ENCODE measurements around the gene PIM1.

PIM1 gene

DNA sequence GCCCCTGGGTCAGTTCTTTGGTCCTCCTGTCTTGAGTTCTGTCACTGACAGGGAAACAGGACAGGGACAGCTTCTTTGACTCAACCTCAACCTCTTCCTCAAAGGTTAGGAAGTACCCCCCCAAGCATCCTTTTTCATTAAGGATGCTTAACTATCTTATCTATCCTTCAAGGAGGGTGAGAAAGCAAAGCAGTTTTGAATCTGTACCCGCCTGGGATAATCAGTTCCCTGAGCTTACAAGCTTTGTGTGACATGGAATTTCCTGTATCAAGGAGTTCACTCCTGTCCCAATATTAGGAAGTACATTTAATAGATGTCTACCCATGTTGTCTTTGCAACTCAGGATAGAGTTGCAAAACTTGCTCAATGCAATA lies 31.1 kb upstream of the PIM1 start:
- no peak for DNase-seq

DNA sequence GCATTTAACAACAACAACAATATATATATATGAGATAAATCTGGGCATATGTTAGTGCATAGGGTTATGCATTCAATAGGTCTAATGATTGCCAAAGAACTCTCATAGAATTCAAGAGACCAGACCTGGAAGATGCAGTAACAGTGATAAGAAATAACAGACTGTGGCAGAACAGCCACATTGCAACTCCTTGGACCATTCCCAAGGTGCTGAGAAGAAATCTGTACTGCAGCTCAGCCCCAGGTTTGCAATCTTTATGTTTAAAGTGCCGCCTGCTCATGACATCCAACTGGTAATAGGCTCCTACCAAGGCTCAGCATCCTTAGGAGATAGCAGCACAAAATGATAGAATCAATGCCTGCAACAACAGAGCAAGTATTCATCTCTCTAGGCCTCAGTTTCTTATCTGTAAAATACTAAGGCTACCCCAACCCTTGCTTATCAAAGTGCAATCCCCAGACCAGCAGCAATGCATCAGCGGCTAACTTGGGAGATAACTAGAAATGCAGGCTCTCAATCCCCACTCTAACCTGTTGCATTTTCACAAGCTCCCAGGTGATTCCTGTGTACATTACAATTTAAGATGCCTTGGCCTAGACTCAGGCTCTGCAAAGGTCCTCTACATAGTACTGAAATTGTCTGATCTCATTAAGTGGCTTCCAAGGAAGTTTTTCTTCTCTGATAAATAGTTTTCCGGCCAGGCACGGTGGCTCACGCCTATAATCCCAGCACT lies 30.6 kb upstream of the PIM1 start:
- DNase-seq: no peak

DNA sequence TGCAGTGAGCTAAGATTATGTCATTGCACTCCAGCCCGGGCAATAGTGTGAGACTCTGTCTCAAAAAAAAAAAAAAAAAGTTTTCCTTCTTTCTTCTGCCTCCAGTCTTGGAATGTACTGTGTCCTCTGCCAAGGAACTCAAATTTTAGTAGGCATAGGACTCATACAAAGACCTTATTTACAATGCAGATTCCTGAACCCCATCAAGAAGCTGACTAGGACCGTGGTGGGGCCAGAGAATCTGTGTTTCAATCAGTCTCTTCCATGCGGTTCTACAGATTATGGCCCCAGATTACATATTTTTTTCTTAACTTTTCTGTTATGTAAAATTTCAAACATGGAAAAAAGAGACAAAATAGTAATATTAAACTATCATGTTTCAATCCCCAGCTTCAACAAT lies 29.8 kb upstream of the PIM1 start:
- DNase-seq: no peak

DNA sequence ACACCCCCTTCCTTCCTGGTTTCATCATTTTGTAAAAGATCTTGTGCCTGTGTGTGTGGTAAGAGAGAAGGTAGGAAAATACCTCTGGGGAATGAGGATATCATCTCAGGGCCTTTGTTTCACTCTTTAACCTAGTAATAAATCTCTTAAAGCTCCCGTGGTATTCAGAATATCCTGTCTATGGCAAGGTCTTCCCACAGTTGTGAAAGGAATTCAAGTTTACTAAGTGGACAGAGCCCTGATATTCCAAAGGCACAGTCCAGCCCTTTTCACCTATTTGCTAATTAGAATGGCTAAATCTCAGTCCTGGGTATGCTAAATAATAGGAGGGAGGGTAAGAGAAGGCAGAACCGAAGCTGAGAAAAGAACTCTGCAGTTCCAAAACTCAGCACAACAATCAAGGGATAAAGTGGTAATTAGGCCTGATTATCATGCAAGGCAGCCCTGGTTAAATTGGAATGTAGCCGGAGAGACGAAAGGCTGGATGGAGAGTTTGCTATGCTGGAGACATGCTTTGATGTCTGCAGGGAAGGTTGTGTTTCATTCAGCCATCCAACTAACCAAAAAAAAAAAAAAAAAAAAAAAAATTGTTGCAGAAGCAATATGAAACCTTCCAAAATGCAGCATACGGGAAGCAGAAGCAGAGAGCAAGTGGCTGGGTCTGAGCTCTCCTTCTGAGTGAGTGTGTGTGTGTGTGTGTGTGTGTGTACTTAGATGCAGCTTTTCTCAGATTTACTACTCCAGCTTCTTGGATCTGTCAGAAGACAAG lies 28.5 kb upstream of the PIM1 start:
- DNase-seq: no peak

DNA sequence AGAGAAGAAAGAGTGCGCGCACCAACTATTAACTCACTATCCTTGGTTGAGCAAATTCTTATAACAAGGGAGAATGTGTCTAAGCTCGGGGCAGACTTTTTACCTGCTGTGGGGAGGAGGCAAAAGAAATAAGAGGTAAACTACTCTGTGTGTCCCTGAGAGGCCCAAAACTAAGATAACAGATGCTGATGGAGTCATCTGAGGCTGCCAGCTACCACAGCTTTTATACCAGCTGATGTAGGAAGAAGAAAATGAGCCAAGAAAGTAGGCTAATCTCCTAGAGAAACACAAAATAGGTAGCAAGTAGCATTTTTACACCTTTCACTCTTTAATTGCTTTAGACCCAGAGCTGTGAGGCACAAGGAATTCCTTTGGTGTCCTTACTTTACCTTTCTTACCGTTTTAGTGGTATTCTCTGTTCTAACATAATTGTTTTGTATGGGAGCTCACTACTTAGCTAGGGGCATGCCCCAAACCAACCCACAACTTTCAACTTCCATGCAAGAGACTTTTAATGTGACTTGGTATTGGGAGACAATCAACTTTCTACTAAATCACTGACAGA lies 27.8 kb upstream of the PIM1 start:
- DNase-seq: no peak

DNA sequence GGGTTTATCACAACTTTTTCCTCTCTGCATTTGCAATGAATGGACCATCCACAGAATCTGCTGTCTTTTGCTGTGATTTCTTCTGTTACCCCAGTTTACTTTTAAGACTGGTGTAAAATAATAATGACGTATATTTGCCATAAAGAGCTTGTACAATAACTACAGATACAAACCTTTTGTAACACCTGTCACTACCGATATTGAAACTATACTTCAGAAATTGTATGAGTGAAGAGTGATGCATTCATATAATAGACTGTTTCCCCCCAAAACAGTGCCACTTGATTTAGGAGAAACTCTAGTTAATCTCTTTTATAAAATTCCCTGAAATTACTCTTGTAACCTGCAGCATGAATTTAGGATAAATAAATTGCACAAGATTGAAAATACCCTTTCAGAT lies 26.4 kb upstream of the PIM1 start:
- no peak for DNase-seq

DNA sequence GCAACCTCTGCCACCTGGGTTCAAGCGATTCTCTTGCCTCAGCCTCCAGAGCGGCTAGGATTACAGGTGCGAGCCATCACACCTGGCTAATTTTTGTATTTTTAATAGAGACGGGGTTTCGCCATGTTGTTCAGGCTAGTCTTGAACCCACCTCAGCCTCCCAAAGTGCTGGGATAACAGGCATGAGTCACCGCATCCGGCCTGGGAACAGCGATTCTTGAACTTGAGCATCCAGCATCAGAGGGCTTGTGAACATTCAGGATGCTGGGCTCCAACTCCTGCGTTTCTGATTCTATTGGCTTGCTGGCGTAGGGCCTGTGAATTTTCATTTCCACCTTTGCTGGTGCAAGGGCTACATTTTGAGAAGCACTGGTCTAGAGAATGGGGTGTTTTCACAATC lies 24.5 kb upstream of the PIM1 start:
- no peak for DNase-seq

DNA sequence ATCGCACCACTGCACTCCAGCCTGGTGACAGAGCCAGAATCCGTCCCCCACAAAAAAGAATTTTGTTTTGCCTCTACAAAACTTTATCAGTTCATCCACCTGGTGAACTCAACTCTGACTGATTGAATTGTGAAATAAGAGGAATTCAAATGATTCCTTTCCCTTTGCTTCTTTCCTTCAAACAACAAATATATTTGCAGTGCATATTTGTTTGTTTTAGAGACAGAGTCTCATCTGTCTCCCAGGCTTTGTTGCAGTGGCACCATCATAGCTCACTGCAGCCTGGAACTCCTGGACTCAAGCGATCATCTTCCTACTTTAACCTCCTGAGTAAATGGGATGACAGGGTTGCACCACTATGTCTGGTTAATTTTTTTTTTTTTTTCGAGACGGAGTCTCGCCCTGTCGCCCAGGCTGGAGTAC lies 23.2 kb upstream of the PIM1 start:
- no peak for DNase-seq

DNA sequence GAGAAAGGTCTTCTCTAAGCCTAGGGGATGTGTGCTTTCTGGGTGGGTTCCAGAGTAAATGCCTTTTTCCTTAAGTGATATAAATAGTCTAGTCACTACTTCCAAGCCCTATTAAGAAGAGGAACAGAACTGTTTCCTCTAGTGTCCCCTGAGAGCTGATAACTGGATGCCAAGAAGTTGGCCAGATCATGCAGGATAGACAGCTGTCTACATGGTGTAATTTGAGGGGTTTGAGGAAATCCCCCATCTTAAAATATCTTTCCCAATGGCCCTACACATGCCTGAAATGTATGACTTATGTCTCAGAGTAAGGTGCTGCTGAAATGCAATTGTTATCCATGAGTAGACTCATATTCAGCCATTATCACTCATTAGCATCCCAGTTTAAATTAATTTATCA lies 20.2 kb upstream of the PIM1 start:
- no peak for DNase-seq

DNA sequence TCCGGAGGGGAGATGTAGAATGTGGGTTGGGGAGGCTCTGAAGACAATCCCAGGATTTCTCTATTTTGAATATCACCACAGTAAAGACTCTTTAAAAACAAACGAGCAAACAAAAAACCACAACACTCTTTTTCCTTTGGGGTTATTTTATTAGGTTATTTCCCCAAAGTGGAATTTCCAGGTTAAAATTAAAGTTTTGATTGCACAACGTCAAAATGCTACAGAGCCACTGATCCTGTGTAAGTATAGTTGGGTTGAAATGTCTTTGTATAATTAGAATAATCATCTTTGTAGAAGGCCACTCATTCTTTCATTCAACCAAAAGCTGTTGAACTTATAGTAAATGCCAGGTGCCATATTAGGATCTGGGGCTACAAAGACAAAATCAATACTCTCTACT lies 19.6 kb upstream of the PIM1 start:
- no peak for DNase-seq

DNA sequence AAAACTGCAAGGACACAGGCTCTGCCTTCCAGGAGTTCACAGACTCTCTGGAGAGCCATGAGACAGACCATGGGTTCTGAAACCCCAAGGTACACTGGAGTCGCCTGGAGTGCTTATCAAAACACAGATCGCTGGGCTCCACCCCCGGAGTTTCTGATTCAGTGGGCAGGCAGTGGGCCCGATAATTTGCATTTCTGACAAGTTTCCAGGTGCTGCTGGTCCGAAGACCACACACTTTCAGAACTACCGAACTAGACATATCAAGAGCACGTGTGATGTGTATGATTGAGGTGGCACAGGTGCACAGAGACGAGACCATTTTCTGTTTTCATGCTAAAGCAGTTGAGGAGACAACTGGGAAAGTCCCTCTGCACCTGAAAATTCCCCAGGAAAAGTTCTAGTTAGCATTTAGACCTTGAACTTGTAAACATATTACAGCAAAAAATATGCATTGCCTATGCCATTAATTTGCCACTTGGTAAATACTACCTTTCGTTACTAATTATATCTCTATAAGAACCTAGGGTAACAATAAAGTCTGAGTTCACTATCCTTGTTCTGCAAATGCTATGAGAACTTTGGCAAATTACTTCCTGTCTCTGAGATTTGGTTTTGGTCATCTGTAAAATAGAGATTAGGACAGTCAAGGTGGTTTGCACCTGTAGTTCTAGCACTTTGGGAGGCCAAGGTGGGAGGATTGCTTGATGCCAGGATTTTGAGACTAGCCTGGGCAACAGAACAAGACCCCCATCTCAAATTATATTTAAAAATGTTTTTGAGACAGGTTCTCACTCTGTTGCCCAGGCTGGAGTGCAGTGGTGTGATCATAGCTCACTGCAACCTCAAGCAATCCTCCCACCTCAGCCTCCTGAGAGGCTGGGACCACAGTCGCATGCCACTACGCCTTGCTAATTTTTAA lies 14.3 kb upstream of the PIM1 start:
- DNase-seq: no peak

DNA sequence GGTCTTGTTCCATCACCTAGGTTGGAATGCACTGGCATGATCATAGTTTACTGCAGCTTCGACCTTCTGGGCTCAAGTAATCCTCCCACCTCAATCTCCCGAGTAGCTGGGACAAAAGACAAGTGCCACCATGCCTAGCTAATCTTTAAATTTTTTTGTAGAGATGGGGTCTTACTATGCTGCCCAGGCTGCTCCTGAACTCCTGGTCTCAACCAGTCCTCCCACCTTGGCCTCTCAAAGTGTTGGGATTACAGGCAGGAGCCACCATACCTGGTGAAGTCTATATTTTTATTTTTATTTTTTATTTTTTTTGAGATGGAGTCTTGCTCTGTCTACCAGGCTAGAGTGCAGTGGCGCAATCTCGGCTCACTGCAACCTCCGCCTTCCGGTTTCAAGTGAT lies 11.4 kb upstream of the PIM1 start:
- DNase-seq: no peak

DNA sequence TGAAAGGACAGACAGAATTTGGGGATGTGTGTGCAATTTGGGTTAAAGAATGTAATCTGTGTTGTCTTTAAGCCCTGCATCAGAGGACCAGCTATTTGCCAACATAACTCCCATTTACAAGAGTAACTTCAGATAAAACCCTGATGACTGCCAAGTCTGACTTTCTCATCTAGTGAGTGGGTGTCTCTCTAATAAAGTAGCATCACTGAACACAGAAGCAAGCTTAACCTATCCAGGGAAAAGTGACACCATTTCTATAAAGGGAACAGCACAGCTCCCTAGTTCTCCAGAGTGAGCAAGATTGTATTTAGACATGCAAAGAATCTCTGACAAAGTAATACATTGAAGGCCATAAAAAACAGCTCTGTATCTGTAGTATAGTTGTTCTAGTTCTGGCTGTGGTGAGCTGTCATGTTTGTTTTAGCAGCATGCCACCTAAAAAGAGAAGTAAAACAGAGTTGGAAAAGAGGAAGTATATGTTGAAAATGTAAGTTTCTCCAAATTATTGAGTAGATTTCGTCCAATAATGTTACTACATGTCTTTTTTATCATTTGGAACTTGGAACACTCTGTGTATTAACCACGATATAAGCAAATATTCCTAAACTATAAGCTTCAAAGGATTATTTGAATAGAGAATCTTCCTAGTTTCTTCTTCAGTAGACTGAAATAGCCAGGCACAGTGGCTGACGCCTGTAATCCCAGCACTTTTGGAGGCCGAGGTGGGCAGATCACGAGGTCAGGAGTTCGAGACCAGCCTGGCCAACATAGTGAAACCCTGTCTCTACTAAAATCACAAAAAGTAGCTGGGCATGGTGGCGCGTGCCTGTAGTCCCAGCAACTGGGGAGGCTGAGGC lies 8.8 kb upstream of the PIM1 start:
- DNase-seq: no peak

DNA sequence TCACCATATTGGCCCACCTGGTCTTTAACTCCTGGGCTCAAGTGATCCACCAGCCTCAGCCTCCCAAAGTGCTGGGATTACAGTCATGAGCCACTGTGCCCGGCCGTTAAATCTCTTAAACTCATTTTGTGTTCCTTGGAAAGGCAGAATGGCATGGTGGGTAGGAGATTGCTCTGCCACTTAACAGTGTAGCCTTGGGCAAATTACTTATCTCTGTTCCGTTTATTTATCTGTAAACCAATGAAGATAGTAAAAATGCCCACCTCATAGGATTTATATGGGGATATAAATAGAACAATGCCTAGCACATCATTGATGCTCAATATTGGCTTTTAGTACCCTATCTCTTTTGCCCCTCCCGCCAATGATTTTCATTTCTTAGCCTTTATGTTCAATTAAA lies 7.2 kb upstream of the PIM1 start:
- no peak for DNase-seq

DNA sequence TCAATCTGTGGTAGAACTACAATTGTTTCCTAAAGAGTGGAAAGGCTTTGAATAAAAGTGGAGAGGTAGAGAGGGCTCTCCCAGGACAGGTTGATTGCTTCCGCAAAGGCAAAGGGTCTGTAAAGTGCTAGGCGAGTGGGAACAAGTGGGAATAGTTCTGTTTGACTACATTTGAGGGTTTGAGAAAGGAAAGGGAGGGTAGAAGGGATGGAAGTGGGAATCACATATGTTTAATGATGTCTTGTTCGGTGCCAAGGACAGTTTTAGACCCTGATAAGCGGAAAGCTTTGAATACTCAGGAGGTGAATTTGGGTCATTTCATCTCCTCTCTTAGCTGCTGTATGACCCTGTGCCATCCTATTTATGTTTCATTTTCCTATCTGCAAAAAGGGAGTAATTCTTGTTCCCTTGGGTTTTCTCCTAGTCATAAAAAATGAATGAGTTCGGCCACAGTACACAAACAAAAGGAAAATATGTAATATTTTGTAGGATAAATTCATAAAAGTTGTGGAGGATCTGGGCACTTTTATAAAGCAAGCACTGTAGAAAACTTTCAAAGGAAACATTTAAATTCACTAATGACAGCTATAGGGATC lies 1.7 kb upstream of the PIM1 start:
- DNase-seq: no peak

DNA sequence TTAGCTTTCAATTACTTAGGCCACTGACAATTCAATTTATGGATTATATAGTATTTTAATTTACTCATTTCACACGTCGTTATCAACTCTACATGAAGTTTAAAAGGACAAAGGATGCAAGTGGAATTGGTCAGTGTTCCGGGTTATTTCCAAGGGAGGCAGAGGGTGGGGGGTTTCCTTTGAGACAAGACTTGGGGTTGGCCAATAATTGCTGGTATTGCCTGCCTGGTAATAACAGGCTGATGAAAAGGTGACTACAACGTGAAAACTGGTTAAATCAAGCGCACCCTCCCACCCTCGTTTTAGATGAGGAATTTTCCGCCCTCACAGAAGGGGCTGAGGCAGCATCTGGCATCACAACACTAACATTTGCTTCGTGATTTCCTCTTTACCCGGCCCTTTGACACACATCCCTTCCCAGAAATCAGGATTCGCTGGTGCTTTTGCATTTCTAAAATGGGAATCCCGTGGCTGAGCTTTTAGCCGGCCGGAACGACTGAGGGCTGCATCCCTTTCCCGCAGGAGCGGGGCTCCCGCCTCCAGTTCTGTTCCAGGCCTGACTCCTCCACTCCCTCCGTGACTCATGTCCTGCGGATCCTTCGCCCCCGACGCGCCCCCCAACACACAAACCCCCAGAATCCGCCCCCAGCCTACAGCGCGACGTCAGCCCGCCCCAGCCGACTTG lies 999 bp upstream of the PIM1 start:
- DNase-seq: peak; percentile 57

DNA sequence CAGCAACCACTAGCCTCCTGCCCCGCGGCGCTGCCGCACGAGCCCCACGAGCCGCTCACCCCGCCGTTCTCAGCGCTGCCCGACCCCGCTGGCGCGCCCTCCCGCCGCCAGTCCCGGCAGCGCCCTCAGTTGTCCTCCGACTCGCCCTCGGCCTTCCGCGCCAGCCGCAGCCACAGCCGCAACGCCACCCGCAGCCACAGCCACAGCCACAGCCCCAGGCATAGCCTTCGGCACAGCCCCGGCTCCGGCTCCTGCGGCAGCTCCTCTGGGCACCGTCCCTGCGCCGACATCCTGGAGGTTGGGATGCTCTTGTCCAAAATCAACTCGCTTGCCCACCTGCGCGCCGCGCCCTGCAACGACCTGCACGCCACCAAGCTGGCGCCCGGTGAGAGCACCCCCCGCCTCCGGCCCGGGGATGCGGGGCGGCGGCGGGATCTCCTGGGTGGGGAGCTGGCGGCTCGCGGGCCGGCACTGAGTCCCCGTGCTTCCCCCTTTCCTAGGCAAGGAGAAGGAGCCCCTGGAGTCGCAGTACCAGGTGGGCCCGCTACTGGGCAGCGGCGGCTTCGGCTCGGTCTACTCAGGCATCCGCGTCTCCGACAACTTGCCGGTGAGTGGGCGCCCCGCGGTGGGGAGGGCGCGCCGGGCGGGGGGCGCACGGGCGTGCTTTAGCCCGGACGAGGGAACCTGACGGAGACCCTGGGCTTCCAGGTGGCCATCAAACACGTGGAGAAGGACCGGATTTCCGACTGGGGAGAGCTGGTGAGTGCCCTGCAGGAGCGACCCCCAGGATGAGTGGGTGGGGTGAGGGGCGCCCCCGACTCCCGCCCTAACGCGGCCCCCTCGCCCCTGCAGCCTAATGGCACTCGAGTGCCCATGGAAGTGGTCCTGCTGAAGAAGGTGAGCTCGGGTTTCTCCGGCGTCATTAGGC lies 585 bp downstream of the PIM1 start:
- peak; percentile 54 for DNase-seq

DNA sequence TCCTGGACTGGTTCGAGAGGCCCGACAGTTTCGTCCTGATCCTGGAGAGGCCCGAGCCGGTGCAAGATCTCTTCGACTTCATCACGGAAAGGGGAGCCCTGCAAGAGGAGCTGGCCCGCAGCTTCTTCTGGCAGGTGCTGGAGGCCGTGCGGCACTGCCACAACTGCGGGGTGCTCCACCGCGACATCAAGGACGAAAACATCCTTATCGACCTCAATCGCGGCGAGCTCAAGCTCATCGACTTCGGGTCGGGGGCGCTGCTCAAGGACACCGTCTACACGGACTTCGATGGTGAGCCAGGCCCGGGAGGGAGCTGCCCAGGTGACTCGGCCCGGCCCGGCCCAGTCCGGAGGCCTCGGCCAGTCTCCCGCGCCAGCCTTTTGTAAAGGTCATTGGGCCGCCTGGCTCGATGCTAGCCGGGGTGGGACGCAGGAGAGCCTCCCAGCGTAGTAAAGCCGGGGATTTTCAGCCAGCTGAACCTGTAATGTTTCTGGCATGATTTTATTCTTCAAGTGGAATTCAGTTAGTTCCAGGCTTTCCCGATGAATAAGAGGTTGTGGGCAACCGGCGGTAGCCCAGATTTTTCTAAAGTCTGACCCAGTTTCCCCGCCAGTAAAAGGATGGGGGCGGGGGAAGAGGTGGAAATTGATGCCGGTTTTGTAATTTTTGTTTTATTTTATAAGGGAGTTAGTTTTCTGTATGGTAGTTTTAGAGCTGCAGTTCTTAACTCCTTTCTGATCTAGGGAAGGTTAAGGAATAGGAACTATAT lies 1.4 kb downstream of the PIM1 start:
- DNase-seq: peak; percentile 41

Measured in NCI-H345 (cell line).